Iris pigment epithelial cell (primary cell): Measurements from ENCODE around the gene KRT33B.
"Not testable (repeated sequence)": the region's sequence is repeated elsewhere in the genome, so short reads cannot be mapped to it uniquely, and the experiment has no call there.

ENCODE experiments used
- DNase-seq: peaks from one replicate; pipeline ENCODE4 v3.0.0-alpha.2; 2011; ENCODE audit warnings: low read depth

KRT33B gene

GRCh38 chr17:41393826-41394225, 24.2 kb upstream of the KRT33B start:
- no peak for DNase-seq

GRCh38 chr17:41393294-41393693, 23.7 kb upstream of the KRT33B start:
- DNase-seq, result no peak

GRCh38 chr17:41392278-41392677, 22.7 kb upstream of the KRT33B start:
- DNase-seq, result peak; percentile 79

GRCh38 chr17:41391535-41391934, 21.9 kb upstream of the KRT33B start:
- no peak for DNase-seq

GRCh38 chr17:41390411-41390938, 20.9 kb upstream of the KRT33B start:
- DNase-seq, result no peak

- DNase-seq, result no peak
Observed at GRCh38 chr17:41387670-41388069, 18.1 kb upstream of the KRT33B start.

GRCh38 chr17:41386227-41386626, 16.6 kb upstream of the KRT33B start:
- DNase-seq, result no peak

- no peak for DNase-seq
Observed at GRCh38 chr17:41383690-41384089, 14.1 kb upstream of the KRT33B start.

- peak; percentile 67 for DNase-seq
Observed at GRCh38 chr17:41382394-41382793, 12.8 kb upstream of the KRT33B start.

- not testable (repeated sequence) for DNase-seq
Observed at GRCh38 chr17:41381943-41382342, 12.3 kb upstream of the KRT33B start, which contains the start of gene KRT34. KRT34 (minus strand) TSS chr17:41382306; CDS start chr17:41382246, 60 bp downstream.

- peak; percentile 89 for DNase-seq
Observed at GRCh38 chr17:41380091-41380490, 10.5 kb upstream of the KRT33B start.

GRCh38 chr17:41377546-41377945, 7.9 kb upstream of the KRT33B start:
- peak; percentile 76 for DNase-seq

GRCh38 chr17:41369023-41369422, 590 bp downstream of the KRT33B start:
- DNase-seq, result no peak

GRCh38 chr17:41367426-41368075, 2.1 kb downstream of the KRT33B start:
- peak; percentile 73 for DNase-seq

- DNase-seq, result no peak
Observed at GRCh38 chr17:41366070-41366469, 3.5 kb downstream of the KRT33B start.

- no peak for DNase-seq
Observed at GRCh38 chr17:41363881-41364280, 5.7 kb downstream of the KRT33B start.

GRCh38 chr17:41360296-41360995, 9.2 kb downstream of the KRT33B start:
- DNase-seq, result peak; percentile 57

- DNase-seq, result no peak
Observed at GRCh38 chr17:41354536-41354935, 15.1 kb downstream of the KRT33B start.

GRCh38 chr17:41352597-41353366, 16.8 kb downstream of the KRT33B start:
- DNase-seq, result peak; percentile 17

- no peak for DNase-seq
Observed at GRCh38 chr17:41351177-41351576, 18.4 kb downstream of the KRT33B start.

- not testable (repeated sequence) for DNase-seq
Observed at GRCh38 chr17:41350381-41350878, 19.2 kb downstream of the KRT33B start, which contains the start of gene KRT33A. KRT33A (minus strand) TSS chr17:41350828; CDS start chr17:41350767, 61 bp downstream.
